ENCODE results near the gene DMD.

The DMD gene

DNA sequence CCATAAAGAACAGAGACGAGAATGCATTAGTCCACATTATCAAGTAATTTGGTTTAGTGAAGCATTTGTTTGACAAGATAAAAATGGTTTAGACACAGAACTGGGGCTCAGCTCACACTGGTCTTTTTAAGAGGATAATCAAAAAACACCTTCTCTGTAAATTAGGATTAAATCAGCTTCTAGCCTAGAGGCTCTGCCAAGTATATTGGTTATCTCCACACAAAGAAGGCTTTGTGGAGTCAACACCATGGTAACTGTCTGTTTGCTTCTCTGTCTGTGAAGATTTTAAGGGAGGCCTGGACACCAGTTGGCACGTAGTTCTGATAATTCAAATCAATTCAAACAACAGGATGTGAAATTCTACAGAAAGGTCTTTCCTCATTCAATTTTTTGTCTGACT, 687.0 kb downstream of the DMD start:
- DNase-seq (ENCODE audit: low read depth) = no peak
- TF ChIP-seq, protein P1, sequence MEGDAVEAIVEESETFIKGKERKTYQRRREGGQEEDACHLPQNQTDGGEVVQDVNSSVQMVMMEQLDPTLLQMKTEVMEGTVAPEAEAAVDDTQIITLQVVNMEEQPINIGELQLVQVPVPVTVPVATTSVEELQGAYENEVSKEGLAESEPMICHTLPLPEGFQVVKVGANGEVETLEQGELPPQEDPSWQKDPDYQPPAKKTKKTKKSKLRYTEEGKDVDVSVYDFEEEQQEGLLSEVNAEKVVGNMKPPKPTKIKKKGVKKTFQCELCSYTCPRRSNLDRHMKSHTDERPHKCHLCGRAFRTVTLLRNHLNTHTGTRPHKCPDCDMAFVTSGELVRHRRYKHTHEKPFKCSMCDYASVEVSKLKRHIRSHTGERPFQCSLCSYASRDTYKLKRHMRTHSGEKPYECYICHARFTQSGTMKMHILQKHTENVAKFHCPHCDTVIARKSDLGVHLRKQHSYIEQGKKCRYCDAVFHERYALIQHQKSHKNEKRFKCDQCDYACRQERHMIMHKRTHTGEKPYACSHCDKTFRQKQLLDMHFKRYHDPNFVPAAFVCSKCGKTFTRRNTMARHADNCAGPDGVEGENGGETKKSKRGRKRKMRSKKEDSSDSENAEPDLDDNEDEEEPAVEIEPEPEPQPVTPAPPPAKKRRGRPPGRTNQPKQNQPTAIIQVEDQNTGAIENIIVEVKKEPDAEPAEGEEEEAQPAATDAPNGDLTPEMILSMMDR (IDR thresholded peaks at IDR 0.05; ENCODE audit: low read depth, low read length, missing control alignments) = no peak
- H3K4me3 ChIP-seq (ENCODE audit: low read depth, low read length) = no peak overlapping the region

DNA sequence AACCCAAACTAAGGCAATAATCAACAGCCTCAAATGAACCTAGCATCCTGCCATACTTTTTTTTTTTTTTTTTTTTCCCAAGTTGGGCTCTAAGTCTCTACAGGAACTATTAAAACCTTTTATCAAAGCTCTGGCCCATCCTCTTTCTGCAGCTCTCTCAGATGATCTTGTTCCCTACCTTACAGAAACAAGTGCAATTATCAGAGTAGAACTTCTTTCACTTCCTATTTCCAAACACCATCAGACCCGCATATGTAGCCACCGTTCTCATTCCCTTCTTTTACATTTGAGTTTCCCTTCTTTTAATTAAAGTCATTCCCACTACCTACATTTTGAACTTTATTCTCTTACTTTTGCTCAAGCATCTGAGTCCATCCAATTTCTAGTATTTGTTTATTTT, 690.6 kb downstream of the DMD start:
- TF ChIP-seq, protein P1 (IDR thresholded peaks at IDR 0.05; ENCODE audit: low read depth, low read length, missing control alignments) = no peak
- H3K4me3 ChIP-seq (ENCODE audit: low read depth, low read length) = no peak overlapping the region

DNA sequence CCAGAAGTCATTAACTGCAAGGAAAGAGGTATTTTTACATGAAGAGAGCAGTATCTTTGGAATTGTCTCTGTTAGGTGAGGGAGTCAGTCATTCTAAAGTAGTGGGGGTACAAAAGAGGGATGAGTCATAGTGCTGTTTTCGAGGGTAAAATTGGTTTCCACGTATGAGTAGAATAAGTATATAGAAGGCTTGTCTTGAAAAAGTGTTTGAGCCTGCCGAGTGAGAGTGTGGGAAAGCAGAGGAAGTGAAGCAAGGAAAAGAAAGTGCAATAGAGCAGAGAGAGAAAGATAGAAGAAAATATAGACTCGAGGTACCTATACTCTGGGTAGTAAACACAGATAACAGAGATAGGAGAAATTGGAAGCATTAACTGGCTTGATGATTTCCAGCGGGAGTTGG, 696.4 kb downstream of the DMD start:
- TF ChIP-seq, protein P1 (IDR thresholded peaks at IDR 0.05; ENCODE audit: low read depth, low read length, missing control alignments) = no peak
- DNase-seq (ENCODE audit: low read depth) = no peak

More for the DNA sequence above, 690.6 kb downstream of the DMD start:
- DNase-seq (ENCODE audit: low read depth) = no peak

DNA sequence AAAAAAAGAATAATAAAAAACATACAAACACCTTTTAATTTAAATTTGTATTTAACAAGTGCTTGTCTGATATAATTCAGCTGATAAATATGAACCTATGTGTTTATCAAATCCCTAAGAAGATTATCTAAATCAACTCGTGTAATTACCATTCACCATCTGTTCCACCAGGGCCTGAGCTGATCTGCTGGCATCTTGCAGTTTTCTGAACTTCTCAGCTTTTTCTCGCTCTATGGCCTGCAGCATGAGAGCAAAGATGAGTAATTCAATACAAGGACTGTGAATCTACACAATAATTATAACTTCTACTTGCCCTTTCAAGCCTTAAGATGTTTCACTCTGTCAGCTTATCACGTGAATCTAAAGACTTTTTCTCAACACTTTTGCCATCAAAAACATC, 709.7 kb downstream of the DMD start:
- no peak for DNase-seq (ENCODE audit: low read depth)
- TF ChIP-seq, protein P1 (IDR thresholded peaks at IDR 0.05; ENCODE audit: low read depth, low read length, missing control alignments) = no peak
- no peak overlapping the region for H3K4me3 ChIP-seq (ENCODE audit: low read depth, low read length)

More for the DNA sequence above, 696.4 kb downstream of the DMD start:
- no peak overlapping the region for H3K4me3 ChIP-seq (ENCODE audit: low read depth, low read length)

DNA sequence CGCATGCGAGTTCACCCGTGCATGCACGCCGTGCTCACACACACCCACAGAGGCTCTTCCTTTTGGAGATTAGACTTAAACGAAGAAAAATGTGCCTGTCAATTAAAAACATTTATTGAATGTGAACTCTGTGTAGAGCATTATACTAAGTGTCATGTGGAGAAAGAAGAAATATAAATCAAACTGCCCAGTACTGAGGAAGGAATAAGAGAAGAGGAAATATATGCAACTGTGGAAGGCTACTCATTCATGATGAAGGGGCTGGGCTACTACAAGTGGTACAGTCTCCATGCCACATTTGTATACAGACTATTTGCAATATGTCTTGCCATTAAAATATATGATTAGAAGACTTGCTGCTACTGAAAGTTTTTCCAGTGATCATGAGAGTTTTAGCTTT, 714.7 kb downstream of the DMD start:
- TF ChIP-seq, protein P1 (IDR thresholded peaks at IDR 0.05; ENCODE audit: low read depth, low read length, missing control alignments) = no peak
- no peak for DNase-seq (ENCODE audit: low read depth)
- no peak overlapping the region for H3K4me3 ChIP-seq (ENCODE audit: low read depth, low read length)

- TF ChIP-seq, protein P1 (IDR thresholded peaks at IDR 0.05; ENCODE audit: low read depth, low read length, missing control alignments) = no peak
- no peak for DNase-seq (ENCODE audit: low read depth)
- H3K4me3 ChIP-seq (ENCODE audit: low read depth, low read length) = no peak overlapping the region
Measured at GRCh38 chrX:32495855-32496254, 715.5 kb downstream of the DMD start.

GRCh38 chrX:32489125-32489524, 722.2 kb downstream of the DMD start:
- TF ChIP-seq, protein P1 (IDR thresholded peaks at IDR 0.05; ENCODE audit: low read depth, low read length, missing control alignments) = no peak
- no peak for DNase-seq (ENCODE audit: low read depth)
- H3K4me3 ChIP-seq (ENCODE audit: low read depth, low read length) = no peak overlapping the region

Measured in GM12864 (cell line).